Measurements from ENCODE around the gene LHX1. TPM values are rescaled to one million over a fixed set of nuclear protein-coding genes. Genes with fewer than 3 reads are reported as not detected.
A peak's percentile ranks its signal among the peaks of the same experiment; 100 is the strongest.

LHX1 gene
- total RNA-seq, 2 donors from 2014 or later, result 85.9 to 259 TPM

GRCh38 chr17:36935671-36936454, 1.4 kb upstream of the LHX1 start:
- DNase-seq, result peak; percentile 94
- peaks cover 83% of the 10 kb centered on the region for H3K27me3 Mint-ChIP-seq (ENCODE audit: insufficient read depth)
- peaks cover 60% of the 10 kb centered on the region for H3K36me3 Mint-ChIP-seq (ENCODE audit: low read depth)
- Histone ChIP-seq H3K4me1 (ENCODE audit: control insufficient read depth, insufficient read depth, low read length) (peaks cover 15% of the 10 kb centered on the region), H3K4me3 (ENCODE audit: low read length) (peak overlapping the region; percentile 99), H3K27me3 (ENCODE audit: control insufficient read depth, insufficient read depth, low read length, poor library complexity, severe bottlenecking) (peaks cover 80% of the 10 kb centered on the region), H3K9me3 (ENCODE audit: control insufficient read depth, low read length) (no peaks in the 10 kb centered on the region), H3K9ac (ENCODE audit: extremely low read depth, low read length, poor library complexity, severe bottlenecking) (peak overlapping the region; percentile 65), H3K27ac (ENCODE audit: low read depth, low read length) (no peak overlapping the region), H3K36me3 (ENCODE audit: control insufficient read depth, insufficient read depth, low read length) (peaks cover 48% of the 10 kb centered on the region)
- H3K4me1 Mint-ChIP-seq, result peaks cover 37% of the 10 kb centered on the region
- WGBS, 2 experiments (ENCODE audit: insufficient coverage in 1 of 2, insufficient read length in 1 of 2), result 0% methylated on average over 14 to 49 of the region's 49 CpGs
- H3K9me3 Mint-ChIP-seq, result no peaks in the 10 kb centered on the region
- peak overlapping the region; percentile 98 for H3K4me3 Mint-ChIP-seq
- TF ChIP-seq CTCF (conservative IDR thresholded peaks at IDR 0.05), result no peak
- H3K27ac Mint-ChIP-seq, result peak overlapping the region; percentile 96

- WGBS, 2 experiments (ENCODE audit: insufficient coverage in 1 of 2, insufficient read length in 1 of 2), result 0% methylated on average over 31 to 55 of the region's 58 CpGs
- peak overlapping the region; percentile 99 for H3K4me3 ChIP-seq (ENCODE audit: low read length)
- H3K27ac ChIP-seq (ENCODE audit: low read depth, low read length), result no peak overlapping the region
- H3K9me3 ChIP-seq (ENCODE audit: control insufficient read depth, low read length), result no peaks in the 10 kb centered on the region
- peak; percentile 96 for DNase-seq
- no peak for TF ChIP-seq CTCF (conservative IDR thresholded peaks at IDR 0.05)
- Mint-ChIP-seq H3K27me3 (ENCODE audit: insufficient read depth) (peaks cover 83% of the 10 kb centered on the region), H3K27ac (peak overlapping the region; percentile 96), H3K36me3 (ENCODE audit: low read depth) (peaks cover 62% of the 10 kb centered on the region), H3K4me1 (peaks cover 37% of the 10 kb centered on the region), H3K9me3 (no peaks in the 10 kb centered on the region), H3K4me3 (peak overlapping the region; percentile 98)
- H3K4me1 ChIP-seq (ENCODE audit: control insufficient read depth, insufficient read depth, low read length), result peaks cover 18% of the 10 kb centered on the region
- H3K36me3 ChIP-seq (ENCODE audit: control insufficient read depth, insufficient read depth, low read length), result peaks cover 48% of the 10 kb centered on the region
- peaks cover 80% of the 10 kb centered on the region for H3K27me3 ChIP-seq (ENCODE audit: control insufficient read depth, insufficient read depth, low read length, poor library complexity, severe bottlenecking)
- H3K9ac ChIP-seq (ENCODE audit: extremely low read depth, low read length, poor library complexity, severe bottlenecking), result peak overlapping the region; percentile 71
Observed at GRCh38 chr17:36936455-36937000, 747 bp upstream of the LHX1 start.

GRCh38 chr17:36937959-36938565, 787 bp downstream of the LHX1 start:
- WGBS, 2 experiments (ENCODE audit: insufficient coverage in 1 of 2, insufficient read length in 1 of 2), result 0% methylated on average over 28 to 36 of the region's 36 CpGs
- Histone ChIP-seq H3K9ac (ENCODE audit: extremely low read depth, low read length, poor library complexity, severe bottlenecking) (peak overlapping the region; percentile 71), H3K9me3 (ENCODE audit: control insufficient read depth, low read length) (no peaks in the 10 kb centered on the region), H3K27ac (ENCODE audit: low read depth, low read length) (no peak overlapping the region), H3K4me3 (ENCODE audit: low read length) (peak overlapping the region; percentile 99), H3K36me3 (ENCODE audit: control insufficient read depth, insufficient read depth, low read length) (peaks cover 47% of the 10 kb centered on the region), H3K4me1 (ENCODE audit: control insufficient read depth, insufficient read depth, low read length) (peaks cover 25% of the 10 kb centered on the region), H3K27me3 (ENCODE audit: control insufficient read depth, insufficient read depth, low read length, poor library complexity, severe bottlenecking) (peaks cover 82% of the 10 kb centered on the region)
- H3K36me3 Mint-ChIP-seq (ENCODE audit: low read depth), result peaks cover 53% of the 10 kb centered on the region
- peak; percentile 90 for DNase-seq
- peaks cover 26% of the 10 kb centered on the region for H3K4me1 Mint-ChIP-seq
- peak overlapping the region; percentile 98 for H3K4me3 Mint-ChIP-seq
- H3K27ac Mint-ChIP-seq, result peak overlapping the region; percentile 96
- H3K9me3 Mint-ChIP-seq, result no peaks in the 10 kb centered on the region
- TF ChIP-seq CTCF (conservative IDR thresholded peaks at IDR 0.05), result no peak
- peaks cover 75% of the 10 kb centered on the region for H3K27me3 Mint-ChIP-seq (ENCODE audit: insufficient read depth)
